NCI-H2029 treated with DMSO at 0.1 percent for 48 hours (cell line): ENCODE data around the gene LOC128125822.

Experiments used
- DNase-seq: peaks from one replicate; lab custom pipeline; 2025; lab: John Stamatoyannopoulos, UW

LOC128125822 gene

GRCh38 chr6:63556369-63556768 lies 15.9 kb upstream of the LOC128125822 start:
- no peak for DNase-seq

GRCh38 chr6:63558278-63558677 lies 14.0 kb upstream of the LOC128125822 start:
- no peak for DNase-seq

- DNase-seq: no peak
These were observed 11.4 kb upstream of the LOC128125822 start for GRCh38 chr6:63560801-63561287.

GRCh38 chr6:63561288-63561687 lies 11.0 kb upstream of the LOC128125822 start:
- no peak for DNase-seq

GRCh38 chr6:63563235-63563634 lies 9.0 kb upstream of the LOC128125822 start:
- no peak for DNase-seq

GRCh38 chr6:63565058-63565726 lies 7.1 kb upstream of the LOC128125822 start:
- no peak for DNase-seq

GRCh38 chr6:63565727-63566596 lies 6.3 kb upstream of the LOC128125822 start:
- DNase-seq: no peak

- no peak for DNase-seq
These were observed 4.3 kb upstream of the LOC128125822 start for GRCh38 chr6:63567966-63568365.

GRCh38 chr6:63571361-63572043 lies 778 bp upstream of the LOC128125822 start:
- DNase-seq: no peak

GRCh38 chr6:63572747-63573075 lies 431 bp downstream of the LOC128125822 start:
- no peak for DNase-seq

GRCh38 chr6:63573076-63573898 lies 1.0 kb downstream of the LOC128125822 start:
- peak; percentile 59 for DNase-seq

GRCh38 chr6:63573899-63574553 lies 1.7 kb downstream of the LOC128125822 start:
- peak; percentile 59 for DNase-seq

- no peak for DNase-seq
These were observed 2.2 kb downstream of the LOC128125822 start for GRCh38 chr6:63574554-63574900.

GRCh38 chr6:63576147-63576772 lies 4.0 kb downstream of the LOC128125822 start:
- no peak for DNase-seq

GRCh38 chr6:63576985-63577712 lies 4.9 kb downstream of the LOC128125822 start:
- no peak for DNase-seq

- DNase-seq: no peak
These were observed 6.5 kb downstream of the LOC128125822 start for GRCh38 chr6:63578757-63579156.

- DNase-seq: no peak
These were observed 7.8 kb downstream of the LOC128125822 start for GRCh38 chr6:63579937-63580703.

- DNase-seq: no peak
These were observed 8.4 kb downstream of the LOC128125822 start for GRCh38 chr6:63580704-63580961.

- DNase-seq: no peak
These were observed 9.2 kb downstream of the LOC128125822 start for GRCh38 chr6:63581355-63582013.
